Colonic mucosa (tissue), 4 donors: ENCODE measurements around the gene GPR31. TPM values are rescaled to one million over a fixed set of nuclear protein-coding genes. Genes with fewer than 3 reads are reported as not detected.

ENCODE experiments used
- DNase-seq: peaks from one replicate; pipeline ENCODE4 v3.0.0-alpha.2; 2020
- H3K27ac ChIP-seq: fragments of 200-600 bp; one replicate; pipeline ENCODE4 v1.8.0; 2021
- H3K27me3 ChIP-seq: fragments of 200-600 bp; one replicate; pipeline ENCODE4 v1.8.0; 2021
- H3K36me3 ChIP-seq: fragments of 200-600 bp; one replicate; pipeline ENCODE4 v1.8.0; 2021
- H3K4me1 ChIP-seq: fragments of 200-600 bp; one replicate; pipeline ENCODE4 v1.8.0; 2021; ENCODE audit warnings: mild to moderate bottlenecking
- H3K4me3 ChIP-seq: fragments of 200-600 bp; one replicate; pipeline ENCODE4 v1.8.0; 2021
- H3K9ac ChIP-seq, 2 donors: one replicate each; pipeline ENCODE4 v1.7.0; 2013; ENCODE audit warnings: control low read depth in 2 of 2, low read depth in 2 of 2, low read length in 2 of 2
- H3K9me3 ChIP-seq: fragments of 200-600 bp; one replicate; pipeline ENCODE4 v1.8.0; 2021
- CTCF ChIP-seq: fragments of 200-600 bp; IDR thresholded peaks from one replicate; pipeline ENCODE4 v1.8.0; 2022; ENCODE audit warnings: antibody characterized with exemption, mild to moderate bottlenecking
- intact Hi-C: fragments of 100-400 bp; cut with DNase I; formaldehyde crosslinking; loops from one replicate; pipeline ENCODE4 v1.14.1; 2022
- total RNA-seq, 2 donors: library from RNA; stranded (reverse); fragmentation: NEBNext Ultra II Directional in 1 of 2; extraction: Animal tissue kit (Norgen Biotek cat#: 25700) in 1 of 2; gene quantifications; one replicate each; pipeline ENCODE4 v1.2.1, GENCODE V29; 2021
- donor health status: healthy.
- donor health status: DM: no; HTN: no; CAD: no.
- donor health status: DM: no; HTN: no; CAD: no.

GPR31 gene
- total RNA-seq, 2 donors from 2014 or later: not detected

GRCh38 chr6:167112421-167112820 lies 45.4 kb downstream of the GPR31 start:
- no peaks in the 10 kb centered on the region for H3K36me3 ChIP-seq
- intact Hi-C loops: no loop called here
- no peaks in the 10 kb centered on the region for H3K9me3 ChIP-seq
- H3K4me1 ChIP-seq: no peaks in the 10 kb centered on the region
- H3K9ac ChIP-seq: no peak overlapping the region
- no peak for DNase-seq
- TF ChIP-seq CTCF: no peak
- H3K27ac ChIP-seq: peak overlapping the region; percentile 28
- H3K4me3 ChIP-seq: no peak overlapping the region
- no peaks in the 10 kb centered on the region for H3K27me3 ChIP-seq

- no peak for TF ChIP-seq CTCF
- no peak overlapping the region for H3K27ac ChIP-seq
- H3K27me3 ChIP-seq: no peaks in the 10 kb centered on the region
- no peak overlapping the region for H3K4me3 ChIP-seq
- DNase-seq: no peak
- H3K9ac ChIP-seq: no peak overlapping the region
- H3K36me3 ChIP-seq: no peaks in the 10 kb centered on the region
- H3K9me3 ChIP-seq: no peaks in the 10 kb centered on the region
- no peaks in the 10 kb centered on the region for H3K4me1 ChIP-seq
- intact Hi-C loops: no loop called here
Measured at GRCh38 chr6:167111597-167111996, 46.2 kb downstream of the GPR31 start.

- no peak for TF ChIP-seq CTCF
- no peaks in the 10 kb centered on the region for H3K27me3 ChIP-seq
- no peaks in the 10 kb centered on the region for H3K36me3 ChIP-seq
- H3K4me3 ChIP-seq: no peak overlapping the region
- H3K4me1 ChIP-seq: no peaks in the 10 kb centered on the region
- no peak overlapping the region for H3K9ac ChIP-seq
- no peaks in the 10 kb centered on the region for H3K9me3 ChIP-seq
- no peak for DNase-seq
- no peak overlapping the region for H3K27ac ChIP-seq
- intact Hi-C loops: no loop called here
Measured at GRCh38 chr6:167109651-167110050, 48.1 kb downstream of the GPR31 start.

GRCh38 chr6:167108278-167108677 lies 49.5 kb downstream of the GPR31 start:
- Histone ChIP-seq H3K27me3 (no peaks in the 10 kb centered on the region), H3K9ac (no peak overlapping the region), H3K4me1 (no peaks in the 10 kb centered on the region), H3K4me3 (no peak overlapping the region), H3K9me3 (no peaks in the 10 kb centered on the region), H3K27ac (no peak overlapping the region), H3K36me3 (no peaks in the 10 kb centered on the region)
- intact Hi-C loops: no loop called here
- no peak for DNase-seq
- TF ChIP-seq CTCF: no peak

GRCh38 chr6:167107787-167108186 lies 50.0 kb downstream of the GPR31 start:
- Histone ChIP-seq H3K9me3 (no peaks in the 10 kb centered on the region), H3K4me3 (no peak overlapping the region), H3K9ac (no peak overlapping the region), H3K27ac (no peak overlapping the region), H3K4me1 (no peaks in the 10 kb centered on the region), H3K27me3 (no peaks in the 10 kb centered on the region), H3K36me3 (no peaks in the 10 kb centered on the region)
- intact Hi-C loops: no loop called here
- TF ChIP-seq CTCF: no peak
- no peak for DNase-seq

GRCh38 chr6:167106406-167106805 lies 51.4 kb downstream of the GPR31 start:
- no peak overlapping the region for H3K4me3 ChIP-seq
- H3K9ac ChIP-seq: no peak overlapping the region
- H3K36me3 ChIP-seq: no peaks in the 10 kb centered on the region
- H3K9me3 ChIP-seq: no peaks in the 10 kb centered on the region
- no peak for TF ChIP-seq CTCF
- DNase-seq: no peak
- intact Hi-C loops: no loop called here
- no peaks in the 10 kb centered on the region for H3K27me3 ChIP-seq
- no peaks in the 10 kb centered on the region for H3K4me1 ChIP-seq
- no peak overlapping the region for H3K27ac ChIP-seq
